ENCODE results near the gene NOL12.
"Not testable (repeated sequence)": the region's sequence is repeated elsewhere in the genome, so short reads cannot be mapped to it uniquely, and the experiment has no call there.

NOL12 gene

DNA sequence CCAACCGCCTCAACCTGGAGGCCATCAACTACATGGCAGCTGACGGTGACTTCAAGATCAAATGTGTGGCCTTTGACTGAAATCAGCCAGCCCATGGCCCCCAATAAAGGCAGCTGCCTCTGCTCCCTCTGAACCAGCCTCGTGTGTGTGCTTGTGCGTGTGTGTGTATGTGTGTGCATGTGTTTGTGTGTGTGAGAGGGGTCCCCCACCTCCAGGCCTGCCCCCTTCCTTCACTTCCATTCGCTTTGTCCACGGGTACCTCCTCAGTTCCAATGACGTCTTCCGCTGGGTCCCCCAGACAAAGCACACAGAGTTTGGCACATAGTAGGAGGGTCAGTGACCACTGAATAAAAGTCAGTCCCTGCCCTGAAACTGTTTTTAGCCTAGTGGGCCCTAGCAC lies 6.5 kb upstream of the NOL12 start:
- no peak for DNase-seq (ENCODE audit: low spot score)

DNA sequence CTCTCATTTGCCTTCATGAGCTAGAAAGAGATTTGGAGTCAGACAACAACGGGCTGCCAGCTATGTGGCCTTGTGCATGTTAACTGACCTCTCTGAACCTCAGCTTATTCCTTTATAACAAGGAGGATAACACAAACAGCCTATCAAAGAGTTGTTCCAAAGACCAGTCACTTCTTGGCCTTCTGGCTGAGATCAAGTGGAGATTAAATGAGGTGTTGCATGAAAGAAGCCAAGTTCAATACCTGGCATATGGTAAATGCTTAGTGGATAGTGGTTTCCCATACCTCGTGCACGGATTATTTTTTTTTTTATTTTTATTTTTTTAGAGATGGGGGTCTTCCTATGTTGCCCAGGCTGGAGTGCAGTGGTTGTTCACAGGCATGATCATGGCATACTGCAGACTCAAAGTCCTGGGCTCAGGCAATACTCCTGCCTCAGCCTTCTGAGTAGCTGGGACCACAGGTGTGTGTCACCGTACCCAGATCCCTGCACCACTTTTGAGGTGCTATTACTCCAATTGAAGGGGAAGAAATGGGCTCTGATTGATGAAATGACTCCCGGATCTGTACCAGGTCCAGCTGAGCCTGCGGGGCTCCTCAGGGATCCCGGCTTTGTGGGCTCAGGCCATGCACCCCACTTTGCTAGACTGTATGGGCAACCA lies 5.8 kb upstream of the NOL12 start:
- DNase-seq (ENCODE audit: low spot score), result no peak

- no peak for DNase-seq (ENCODE audit: low spot score)
These were observed 5.1 kb upstream of the NOL12 start for GRCh38 chr22:37681001-37681424.

GRCh38 chr22:37681556-37682049 lies 4.5 kb upstream of the NOL12 start:
- peak; percentile 75 for DNase-seq (ENCODE audit: low spot score)

GRCh38 chr22:37684803-37685615 lies 1.1 kb upstream of the NOL12 start:
- DNase-seq (ENCODE audit: low spot score), result no peak

DNA sequence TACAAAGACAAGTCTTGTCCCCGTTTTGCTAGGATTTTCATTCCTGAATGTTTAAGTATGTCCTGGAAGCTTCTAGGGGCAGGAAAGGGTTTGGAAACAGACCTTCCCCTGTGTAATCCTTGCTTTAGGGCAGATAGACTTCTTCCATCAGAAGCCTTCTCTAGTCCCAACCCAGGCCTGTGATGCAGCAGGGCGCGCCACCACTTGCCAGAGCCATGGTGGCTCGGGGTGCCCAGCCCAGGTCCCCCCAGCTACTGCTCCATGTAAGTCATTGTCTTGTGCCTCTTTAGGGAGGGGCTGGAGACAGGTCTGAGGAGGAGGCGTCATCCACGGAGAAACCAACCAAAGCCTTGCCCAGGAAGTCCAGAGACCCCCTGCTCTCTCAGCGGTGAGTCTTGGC lies 4.3 kb downstream of the NOL12 start:
- no peak for DNase-seq (ENCODE audit: low spot score)

DNA sequence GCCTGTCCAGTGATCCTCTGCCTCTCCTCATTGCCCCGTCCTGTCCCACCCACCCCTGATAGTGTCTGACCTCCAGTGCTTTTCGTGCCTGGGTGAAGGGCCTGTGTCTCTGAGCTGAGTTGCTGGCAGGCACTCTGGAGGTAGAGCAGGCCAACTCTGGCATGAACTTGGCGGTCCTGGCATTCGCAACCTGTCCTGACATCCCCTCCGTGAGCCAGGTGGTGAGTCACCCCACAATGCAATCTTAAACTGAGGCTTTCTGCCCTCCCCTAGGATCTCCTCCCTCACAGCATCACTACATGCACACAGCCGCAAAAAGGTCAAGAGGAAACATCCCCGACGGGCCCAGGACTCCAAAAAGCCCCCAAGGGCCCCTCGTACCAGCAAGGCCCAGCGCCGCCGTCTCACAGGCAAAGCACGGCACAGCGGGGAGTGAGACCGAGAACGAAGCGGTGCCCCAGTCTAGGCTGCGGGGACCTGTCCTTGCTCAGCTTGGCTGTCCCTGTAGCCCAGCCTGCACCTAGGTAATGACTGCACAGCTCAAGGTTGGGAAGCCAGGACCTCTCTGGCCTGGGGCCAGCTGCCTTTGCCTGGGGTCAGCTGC lies 4.9 kb downstream of the NOL12 start:
- no peak for DNase-seq (ENCODE audit: low spot score)

DNA sequence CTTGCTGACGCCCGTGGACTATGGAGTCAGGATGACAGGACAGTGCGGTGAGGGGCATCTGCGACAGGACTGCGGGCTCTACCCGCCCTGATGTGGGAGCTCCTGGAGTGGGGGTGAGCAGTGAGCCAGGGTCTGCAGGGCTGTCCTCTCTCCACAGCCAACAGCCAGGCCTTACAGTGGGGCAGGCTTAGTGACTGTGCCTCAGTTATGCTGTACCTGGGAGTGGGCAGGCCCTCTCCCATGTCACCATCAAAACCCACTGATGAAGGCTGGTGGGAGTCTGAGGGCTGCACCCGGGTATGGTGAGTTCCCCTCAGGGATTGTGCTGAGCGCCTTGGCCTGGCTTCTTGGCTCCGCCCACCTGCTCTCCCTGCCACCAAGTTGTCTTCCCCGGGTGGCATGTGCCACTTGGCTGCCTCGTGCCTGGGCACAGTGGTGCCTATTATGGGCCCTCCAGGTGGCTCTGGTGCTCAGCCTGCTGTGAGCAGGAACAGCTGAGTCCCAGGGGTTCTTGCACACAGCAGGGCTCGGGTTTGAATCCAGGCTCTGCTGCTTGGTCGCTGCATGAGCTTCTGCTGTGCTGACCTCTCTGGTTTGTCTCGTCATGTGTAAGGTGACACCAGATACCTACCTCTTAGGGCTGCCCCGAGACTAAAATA lies 6.6 kb downstream of the NOL12 start:
- no peak for DNase-seq (ENCODE audit: low spot score)

DNA sequence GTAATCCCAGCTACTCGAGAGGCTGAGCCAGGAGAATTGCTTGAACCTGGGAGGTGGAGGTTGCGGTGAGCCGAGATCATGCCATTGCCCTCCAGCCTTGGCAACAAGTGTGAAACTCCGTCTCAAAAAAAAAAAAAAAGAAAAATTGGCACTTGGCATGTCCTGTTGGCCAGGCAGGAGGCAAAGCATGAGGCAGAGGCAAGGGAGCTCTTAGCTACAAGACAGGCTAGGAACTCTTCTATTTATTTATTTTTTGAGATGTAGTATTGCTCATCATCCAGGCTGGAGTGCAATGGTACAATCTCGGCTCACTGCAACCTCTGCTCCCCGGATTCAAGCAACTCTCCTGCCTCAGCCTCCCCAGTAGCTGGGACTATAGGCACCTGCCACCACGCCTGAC lies 8.0 kb downstream of the NOL12 start:
- DNase-seq (ENCODE audit: low spot score), result not testable (repeated sequence)

GRCh38 chr22:37696260-37696656 lies 10.1 kb downstream of the NOL12 start:
- DNase-seq (ENCODE audit: low spot score), result not testable (repeated sequence)

GRCh38 chr22:37696657-37697537 lies 10.8 kb downstream of the NOL12 start, which contains the start of gene TRIOBP:
TSS of gene TRIOBP (plus strand) at chr22:37697048. CDS start at chr22:37701366, 4,318 bp downstream.
- DNase-seq (ENCODE audit: low spot score), result peak; percentile 97

DNA sequence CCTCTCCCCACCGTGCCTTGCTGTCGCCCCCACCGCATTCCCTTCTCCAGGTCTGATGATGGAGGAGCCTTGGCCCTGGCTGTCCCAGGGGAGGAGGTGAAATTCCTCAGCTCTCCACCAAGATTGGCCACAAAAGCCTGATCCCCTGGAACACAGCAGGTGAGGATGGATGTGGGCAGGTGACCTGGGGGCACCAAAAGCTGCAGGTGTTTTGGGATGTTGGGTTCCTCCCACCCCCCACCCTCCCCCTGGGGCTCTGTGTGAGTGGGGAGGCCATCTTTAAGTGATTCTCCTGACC lies 11.3 kb downstream of the NOL12 start:
- DNase-seq (ENCODE audit: low spot score), result no peak

DNA sequence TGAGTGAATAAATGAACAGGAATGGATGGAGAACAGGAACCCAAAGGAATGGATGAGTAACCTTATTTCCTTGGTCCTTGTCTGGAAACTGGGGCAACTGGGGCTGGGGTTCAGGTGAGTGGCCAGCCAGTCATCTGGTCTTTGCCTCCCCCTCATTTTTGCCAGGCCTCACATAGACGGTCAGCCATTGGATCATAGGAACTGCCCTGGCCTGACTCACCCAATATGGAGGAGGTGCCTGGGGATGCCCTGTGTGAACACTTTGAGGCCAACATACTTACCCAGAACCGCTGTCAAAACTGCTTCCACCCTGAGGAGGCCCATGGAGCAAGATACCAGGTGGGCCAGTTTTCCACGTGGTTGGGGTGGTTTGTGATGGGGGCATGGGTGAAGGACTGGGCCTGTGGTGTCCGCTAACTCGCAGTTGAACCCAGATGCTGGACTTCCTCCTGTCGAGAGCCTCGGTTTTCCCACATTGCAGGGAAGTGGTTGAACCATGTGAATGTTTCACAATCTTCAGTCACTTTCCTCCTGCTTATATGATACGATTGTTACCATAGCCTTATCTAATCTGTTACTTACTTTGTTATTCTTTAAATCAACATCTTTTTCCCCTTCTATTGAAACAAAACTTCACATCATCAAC lies 15.1 kb downstream of the NOL12 start:
- no peak for DNase-seq (ENCODE audit: low spot score)

DNA sequence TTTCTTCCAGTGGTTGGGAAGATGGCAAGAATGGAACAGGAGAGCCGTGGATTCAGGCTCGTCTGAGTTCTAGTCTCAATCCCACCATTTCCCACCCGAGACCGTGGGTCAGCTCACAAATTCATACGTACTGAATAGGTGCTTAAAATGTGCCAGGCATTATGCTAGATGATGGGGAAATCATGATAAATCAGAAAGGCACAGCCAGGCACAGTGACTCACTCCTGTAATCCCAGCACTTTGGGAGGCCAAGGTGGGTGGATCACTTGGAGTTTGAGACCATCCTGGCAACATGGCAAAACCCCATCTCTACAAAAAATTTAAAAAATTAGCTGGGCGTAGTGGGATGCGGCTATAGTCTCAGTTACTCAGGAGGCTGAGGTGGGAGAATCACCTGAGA lies 17.8 kb downstream of the NOL12 start:
- no peak for DNase-seq (ENCODE audit: low spot score)

GRCh38 chr22:37704645-37705044 lies 18.5 kb downstream of the NOL12 start:
- DNase-seq (ENCODE audit: low spot score), result no peak

- DNase-seq (ENCODE audit: low spot score), result no peak
These were observed 19.1 kb downstream of the NOL12 start for GRCh38 chr22:37705205-37705604.

DNA sequence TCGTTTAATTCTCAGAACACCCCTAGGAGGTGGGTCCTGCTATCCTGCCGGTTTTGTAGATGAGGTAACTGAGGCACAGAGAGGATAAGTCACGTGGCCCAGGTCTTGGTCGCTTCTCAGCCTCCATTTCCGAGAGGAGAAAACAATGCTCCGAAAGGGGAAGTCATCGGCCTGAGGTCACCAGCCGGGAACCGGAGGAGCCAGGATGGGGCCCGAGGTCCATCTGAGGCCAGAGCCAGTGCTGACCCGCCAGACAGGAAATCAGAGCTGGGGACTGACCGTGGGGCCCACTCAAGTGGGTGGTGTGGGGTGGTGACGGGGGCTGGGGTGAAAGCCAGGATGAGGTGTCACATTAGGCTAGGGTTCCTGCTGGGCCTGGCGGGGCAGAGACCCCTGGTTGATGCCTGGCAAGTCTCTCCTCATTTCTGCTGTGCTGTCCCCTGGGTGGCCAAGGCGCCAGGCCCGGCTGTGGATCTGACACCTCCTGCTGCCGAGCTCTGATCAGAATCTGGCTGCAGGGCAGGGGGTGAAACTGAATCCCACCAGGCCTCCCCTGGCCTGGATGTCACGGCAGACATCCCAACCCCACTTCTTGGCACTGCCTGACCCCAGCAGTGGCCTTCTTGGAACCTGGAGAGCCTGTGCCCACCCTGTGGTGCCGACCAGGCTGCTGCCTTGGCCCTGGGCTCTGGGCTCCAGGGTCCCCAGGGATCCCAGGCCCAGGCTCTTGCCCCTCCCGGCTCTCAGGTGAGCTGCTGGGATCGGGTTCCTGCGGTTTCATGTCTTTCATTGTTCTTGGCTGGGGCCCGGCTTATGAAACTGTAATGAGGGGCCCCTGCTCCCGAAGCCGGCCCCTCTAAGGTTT lies 22.7 kb downstream of the NOL12 start:
- DNase-seq (ENCODE audit: low spot score), result no peak

DNA sequence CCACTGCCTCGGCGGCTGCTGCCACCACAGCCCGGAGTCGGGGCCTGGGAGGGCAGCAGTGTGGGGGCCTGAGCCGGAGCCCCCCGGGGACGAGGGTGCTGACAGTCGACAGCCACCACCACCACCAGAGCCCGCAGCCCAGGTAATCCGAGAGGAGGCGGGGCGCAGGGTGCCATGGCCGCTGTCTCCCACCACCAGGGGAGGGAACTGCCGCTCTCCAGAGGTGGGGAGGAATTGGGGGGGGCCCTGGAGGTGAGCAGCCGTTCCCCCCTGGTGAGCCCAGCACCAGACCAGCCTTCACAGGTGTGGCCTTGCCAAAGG lies 23.3 kb downstream of the NOL12 start:
- no peak for DNase-seq (ENCODE audit: low spot score)

- no peak for DNase-seq (ENCODE audit: low spot score)
These were observed 24.5 kb downstream of the NOL12 start for GRCh38 chr22:37710675-37711074.

- DNase-seq (ENCODE audit: low spot score), result no peak
These were observed 25.3 kb downstream of the NOL12 start for GRCh38 chr22:37711490-37711889.
